ENCODE measurements around the gene TMEM72.

- TF ChIP-seq, protein P1, sequence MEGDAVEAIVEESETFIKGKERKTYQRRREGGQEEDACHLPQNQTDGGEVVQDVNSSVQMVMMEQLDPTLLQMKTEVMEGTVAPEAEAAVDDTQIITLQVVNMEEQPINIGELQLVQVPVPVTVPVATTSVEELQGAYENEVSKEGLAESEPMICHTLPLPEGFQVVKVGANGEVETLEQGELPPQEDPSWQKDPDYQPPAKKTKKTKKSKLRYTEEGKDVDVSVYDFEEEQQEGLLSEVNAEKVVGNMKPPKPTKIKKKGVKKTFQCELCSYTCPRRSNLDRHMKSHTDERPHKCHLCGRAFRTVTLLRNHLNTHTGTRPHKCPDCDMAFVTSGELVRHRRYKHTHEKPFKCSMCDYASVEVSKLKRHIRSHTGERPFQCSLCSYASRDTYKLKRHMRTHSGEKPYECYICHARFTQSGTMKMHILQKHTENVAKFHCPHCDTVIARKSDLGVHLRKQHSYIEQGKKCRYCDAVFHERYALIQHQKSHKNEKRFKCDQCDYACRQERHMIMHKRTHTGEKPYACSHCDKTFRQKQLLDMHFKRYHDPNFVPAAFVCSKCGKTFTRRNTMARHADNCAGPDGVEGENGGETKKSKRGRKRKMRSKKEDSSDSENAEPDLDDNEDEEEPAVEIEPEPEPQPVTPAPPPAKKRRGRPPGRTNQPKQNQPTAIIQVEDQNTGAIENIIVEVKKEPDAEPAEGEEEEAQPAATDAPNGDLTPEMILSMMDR (IDR thresholded peaks at IDR 0.05; ENCODE audit: poor library complexity): no peak
- TF ChIP-seq EZH2 (IDR thresholded peaks at IDR 0.05; ENCODE audit: borderline replicate concordance): no peak
Observed at GRCh38 chr10:44972874-44973306, 61.8 kb downstream of the TMEM72 start.

All from hepatocyte (in vitro differentiated cells).